Measurements from ENCODE around the gene MXRA7.
"Not testable (repeated sequence)": the region's sequence is repeated elsewhere in the genome, so short reads cannot be mapped to it uniquely, and the experiment has no call there.

Gene MXRA7

GRCh38 chr17:76736349-76737081 is 25.8 kb upstream of the MXRA7 start:
- peak overlapping the region; percentile 89 to 99 (median 99) for H3K27ac ChIP-seq
- H3K4me3 ChIP-seq: peak overlapping the region; percentile 63 to 97 (median 87)

- peak overlapping the region in 20 of 21 experiments; percentile 95 to 99 (median 99) for H3K27ac ChIP-seq
- H3K4me3 ChIP-seq: peak overlapping the region; percentile 63 to 97 (median 87)
Measured at GRCh38 chr17:76735586-76736348, 25.0 kb upstream of the MXRA7 start.

- H3K4me3 ChIP-seq: peak overlapping the region; percentile 63 to 97 (median 87)
Measured at GRCh38 chr17:76735006-76735405, 24.2 kb upstream of the MXRA7 start.

GRCh38 chr17:76734080-76734840 is 23.5 kb upstream of the MXRA7 start:
- Histone ChIP-seq H3K27ac (peak overlapping the region in 13 of 21 experiments; percentile 2 to 99 (median 57)), H3K4me3 (peak overlapping the region; percentile 63 to 97 (median 87))

More at GRCh38 chr17:76735006-76735405, 24.2 kb upstream of the MXRA7 start:
- H3K27ac ChIP-seq: peak overlapping the region in 16 of 21 experiments; percentile 0 to 99 (median 76)

- Histone ChIP-seq H3K4me3 (peak overlapping the region in 1 of 7 experiments; percentile 83), H3K27ac (no peak overlapping the region)
Measured at GRCh38 chr17:76733618-76733957, 22.8 kb upstream of the MXRA7 start.

- no peak overlapping the region for H3K4me3 ChIP-seq
- H3K27ac ChIP-seq: no peak overlapping the region
Measured at GRCh38 chr17:76732734-76733617, 22.2 kb upstream of the MXRA7 start.

- H3K27ac ChIP-seq: peak overlapping the region in 1 of 21 experiments; percentile 2
- H3K4me3 ChIP-seq: not testable (repeated sequence)
Measured at GRCh38 chr17:76731800-76732733, 21.3 kb upstream of the MXRA7 start.

- Histone ChIP-seq H3K27ac (peak overlapping the region in 20 of 21 experiments; percentile 88 to 99 (median 98)), H3K4me3 (peak overlapping the region; percentile 64 to 100 (median 90))
Measured at GRCh38 chr17:76727745-76728456, 17.1 kb upstream of the MXRA7 start.

GRCh38 chr17:76726776-76727718 is 16.3 kb upstream of the MXRA7 start, which contains the start of gene METTL23:
Gene METTL23, plus strand, starts transcription at chr17:76726839. Its CDS starts 2,872 bp downstream, at chr17:76729711.
- H3K27ac ChIP-seq: peak within 1 kb of the TSS; percentile 88 to 99 (median 97)

GRCh38 chr17:76726231-76726775 is 15.5 kb upstream of the MXRA7 start, which contains the start of gene JMJD6:
Gene JMJD6, minus strand, starts transcription at chr17:76726606. Its CDS starts 131 bp downstream, at chr17:76726475.
- Histone ChIP-seq H3K4me3 (peak within 1 kb of the TSS; percentile 64 to 100 (median 90)), H3K27ac (peak within 1 kb of the TSS; percentile 88 to 99 (median 97))

More at GRCh38 chr17:76726776-76727718, 16.3 kb upstream of the MXRA7 start, which contains the start of gene METTL23:
- peak within 1 kb of the TSS; percentile 64 to 100 (median 90) for H3K4me3 ChIP-seq

- Histone ChIP-seq H3K4me3 (peak overlapping the region; percentile 64 to 100 (median 90)), H3K27ac (peak overlapping the region; percentile 88 to 99 (median 97))
Measured at GRCh38 chr17:76725580-76726230, 14.9 kb upstream of the MXRA7 start.

- Histone ChIP-seq H3K27ac (no peak overlapping the region), H3K4me3 (no peak overlapping the region)
Measured at GRCh38 chr17:76723812-76724211, 13.0 kb upstream of the MXRA7 start.

- H3K27ac ChIP-seq, H3K4me3 ChIP-seq: not testable (repeated sequence)
Measured at GRCh38 chr17:76722977-76723376, 12.2 kb upstream of the MXRA7 start.

- Histone ChIP-seq H3K4me3 (no peak overlapping the region), H3K27ac (no peak overlapping the region)
Measured at GRCh38 chr17:76722279-76722678, 11.5 kb upstream of the MXRA7 start.

- Histone ChIP-seq H3K4me3 (no peak overlapping the region), H3K27ac (no peak overlapping the region)
Measured at GRCh38 chr17:76721463-76721862, 10.7 kb upstream of the MXRA7 start.

Data from skin epidermis (tissue), 12 donors.